ENCODE measurements around the gene MSANTD1.

Gene MSANTD1

DNA sequence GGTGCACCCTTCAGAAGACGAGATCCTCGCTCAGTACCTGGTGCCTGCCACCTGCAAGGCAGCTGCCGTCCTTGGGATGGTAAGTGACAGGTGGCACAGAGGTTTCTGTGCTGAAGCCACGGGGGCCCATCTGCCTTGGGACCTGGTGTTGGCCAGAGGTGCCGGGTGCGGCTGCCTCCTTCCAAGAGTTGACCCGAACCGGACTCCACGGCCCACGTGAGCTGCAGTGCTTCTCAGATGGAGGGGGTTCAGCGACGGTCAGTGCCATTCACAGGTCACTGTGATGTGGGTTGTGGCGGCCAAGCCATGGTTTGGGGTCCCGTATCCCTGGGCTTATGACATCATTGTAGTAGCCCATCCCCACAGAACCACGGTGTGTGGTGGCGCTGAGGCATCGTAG lies 19.0 kb upstream of the MSANTD1 start:
- TF ChIP-seq PPARA (CRISPR knock-in tag; IDR thresholded peaks at IDR 0.05; ENCODE audit: borderline replicate concordance) (no peak), OSR1 (CRISPR knock-in tag; IDR thresholded peaks at IDR 0.05) (no peak), ZC3H10 (CRISPR knock-in tag; IDR thresholded peaks at IDR 0.05) (no peak), ZNF565 (CRISPR knock-in tag; conservative IDR thresholded peaks at IDR 0.05; ENCODE audit: low read depth) (no peak), ESRRG (CRISPR knock-in tag; IDR thresholded peaks at IDR 0.05) (no peak)
- no peak for ATAC-seq

DNA sequence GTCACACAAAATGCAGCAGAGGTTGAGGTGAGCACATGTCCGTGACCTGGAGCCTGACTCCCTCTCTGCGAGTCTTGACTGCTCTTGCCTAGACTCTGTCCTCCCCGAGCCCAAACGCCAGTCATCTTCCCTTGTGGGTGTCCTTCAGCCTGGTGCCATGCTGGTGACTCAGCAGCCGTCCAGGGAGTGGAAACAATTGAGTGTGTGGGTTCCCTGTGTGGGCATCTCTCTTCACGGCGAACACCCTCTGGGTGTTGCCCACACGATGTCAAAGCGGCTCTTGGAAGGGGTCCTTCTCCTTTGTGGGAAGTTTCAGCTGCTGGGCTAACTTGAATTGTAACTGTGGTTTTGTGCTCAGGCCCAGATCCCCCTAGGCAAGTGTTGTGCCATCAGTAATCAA lies 17.5 kb upstream of the MSANTD1 start:
- TF ChIP-seq ZFP3 (CRISPR knock-in tag; IDR thresholded peaks at IDR 0.05): no peak
- no peak for TF ChIP-seq TCF4 (CRISPR knock-in tag; IDR thresholded peaks at IDR 0.05; ENCODE audit: borderline replicate concordance)
- no peak for TF ChIP-seq PPARA (CRISPR knock-in tag; IDR thresholded peaks at IDR 0.05; ENCODE audit: borderline replicate concordance)
- TF ChIP-seq, protein P1, sequence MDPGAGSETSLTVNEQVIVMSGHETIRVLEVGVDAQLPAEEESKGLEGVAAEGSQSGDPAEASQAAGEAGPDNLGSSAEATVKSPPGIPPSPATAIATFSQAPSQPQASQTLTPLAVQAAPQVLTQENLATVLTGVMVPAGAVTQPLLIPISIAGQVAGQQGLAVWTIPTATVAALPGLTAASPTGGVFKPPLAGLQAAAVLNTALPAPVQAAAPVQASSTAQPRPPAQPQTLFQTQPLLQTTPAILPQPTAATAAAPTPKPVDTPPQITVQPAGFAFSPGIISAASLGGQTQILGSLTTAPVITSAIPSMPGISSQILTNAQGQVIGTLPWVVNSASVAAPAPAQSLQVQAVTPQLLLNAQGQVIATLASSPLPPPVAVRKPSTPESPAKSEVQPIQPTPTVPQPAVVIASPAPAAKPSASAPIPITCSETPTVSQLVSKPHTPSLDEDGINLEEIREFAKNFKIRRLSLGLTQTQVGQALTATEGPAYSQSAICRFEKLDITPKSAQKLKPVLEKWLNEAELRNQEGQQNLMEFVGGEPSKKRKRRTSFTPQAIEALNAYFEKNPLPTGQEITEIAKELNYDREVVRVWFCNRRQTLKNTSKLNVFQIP (CRISPR knock-in tag; IDR thresholded peaks at IDR 0.05; ENCODE audit: borderline replicate concordance, low read depth): no peak
- TF ChIP-seq ZC3H10 (CRISPR knock-in tag; IDR thresholded peaks at IDR 0.05): no peak
- no peak for TF ChIP-seq TOX (CRISPR knock-in tag; IDR thresholded peaks at IDR 0.05; ENCODE audit: borderline replicate concordance)
- TF ChIP-seq GLIS3 (CRISPR knock-in tag; IDR thresholded peaks at IDR 0.05): no peak
- TF ChIP-seq ESRRG (CRISPR knock-in tag; IDR thresholded peaks at IDR 0.05): no peak
- TF ChIP-seq, protein P2, sequence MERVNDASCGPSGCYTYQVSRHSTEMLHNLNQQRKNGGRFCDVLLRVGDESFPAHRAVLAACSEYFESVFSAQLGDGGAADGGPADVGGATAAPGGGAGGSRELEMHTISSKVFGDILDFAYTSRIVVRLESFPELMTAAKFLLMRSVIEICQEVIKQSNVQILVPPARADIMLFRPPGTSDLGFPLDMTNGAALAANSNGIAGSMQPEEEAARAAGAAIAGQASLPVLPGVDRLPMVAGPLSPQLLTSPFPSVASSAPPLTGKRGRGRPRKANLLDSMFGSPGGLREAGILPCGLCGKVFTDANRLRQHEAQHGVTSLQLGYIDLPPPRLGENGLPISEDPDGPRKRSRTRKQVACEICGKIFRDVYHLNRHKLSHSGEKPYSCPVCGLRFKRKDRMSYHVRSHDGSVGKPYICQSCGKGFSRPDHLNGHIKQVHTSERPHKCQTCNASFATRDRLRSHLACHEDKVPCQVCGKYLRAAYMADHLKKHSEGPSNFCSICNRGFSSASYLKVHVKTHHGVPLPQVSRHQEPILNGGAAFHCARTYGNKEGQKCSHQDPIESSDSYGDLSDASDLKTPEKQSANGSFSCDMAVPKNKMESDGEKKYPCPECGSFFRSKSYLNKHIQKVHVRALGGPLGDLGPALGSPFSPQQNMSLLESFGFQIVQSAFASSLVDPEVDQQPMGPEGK (CRISPR knock-in tag; IDR thresholded peaks at IDR 0.05; ENCODE audit: borderline replicate concordance): no peak
- no peak for TF ChIP-seq ARNTL (CRISPR knock-in tag; IDR thresholded peaks at IDR 0.05; ENCODE audit: borderline replicate concordance, low read depth)
- TF ChIP-seq BACH2 (CRISPR knock-in tag; IDR thresholded peaks at IDR 0.05; ENCODE audit: borderline replicate concordance): no peak
- no peak for ATAC-seq

DNA sequence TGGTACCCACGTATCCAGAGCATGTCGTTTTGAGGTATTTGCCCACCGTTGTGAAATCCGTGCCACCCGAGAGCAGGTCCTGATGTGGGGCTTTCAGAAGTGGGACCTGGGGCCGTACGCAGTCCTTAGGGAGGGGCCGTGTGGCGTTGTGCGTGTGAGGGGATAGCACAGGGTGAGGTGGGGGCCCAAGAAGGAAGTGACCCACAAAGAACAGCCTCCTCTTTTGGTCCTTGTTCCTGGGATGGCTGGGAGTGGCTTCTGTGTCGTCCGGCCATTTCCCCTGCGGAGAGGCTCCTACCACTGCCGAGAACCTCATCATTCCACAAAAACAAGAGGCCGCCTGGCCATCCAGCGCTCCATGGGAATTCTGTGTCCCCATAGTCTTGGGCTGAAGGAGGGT lies 17.0 kb upstream of the MSANTD1 start:
- TF ChIP-seq SNAI2 (CRISPR knock-in tag; IDR thresholded peaks at IDR 0.05) (no peak), TOX (CRISPR knock-in tag; IDR thresholded peaks at IDR 0.05; ENCODE audit: borderline replicate concordance) (no peak), RARB (CRISPR knock-in tag; IDR thresholded peaks at IDR 0.05) (no peak), ARNTL (CRISPR knock-in tag; IDR thresholded peaks at IDR 0.05; ENCODE audit: borderline replicate concordance, low read depth) (no peak)
- TF ChIP-seq, protein P1 (CRISPR knock-in tag; IDR thresholded peaks at IDR 0.05; ENCODE audit: borderline replicate concordance, low read depth): no peak
- TF ChIP-seq, protein P3, sequence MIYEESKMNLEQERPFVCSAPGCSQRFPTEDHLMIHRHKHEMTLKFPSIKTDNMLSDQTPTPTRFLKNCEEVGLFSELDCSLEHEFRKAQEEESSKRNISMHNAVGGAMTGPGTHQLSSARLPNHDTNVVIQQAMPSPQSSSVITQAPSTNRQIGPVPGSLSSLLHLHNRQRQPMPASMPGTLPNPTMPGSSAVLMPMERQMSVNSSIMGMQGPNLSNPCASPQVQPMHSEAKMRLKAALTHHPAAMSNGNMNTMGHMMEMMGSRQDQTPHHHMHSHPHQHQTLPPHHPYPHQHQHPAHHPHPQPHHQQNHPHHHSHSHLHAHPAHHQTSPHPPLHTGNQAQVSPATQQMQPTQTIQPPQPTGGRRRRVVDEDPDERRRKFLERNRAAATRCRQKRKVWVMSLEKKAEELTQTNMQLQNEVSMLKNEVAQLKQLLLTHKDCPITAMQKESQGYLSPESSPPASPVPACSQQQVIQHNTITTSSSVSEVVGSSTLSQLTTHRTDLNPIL (CRISPR knock-in tag; IDR thresholded peaks at IDR 0.05; ENCODE audit: low read depth): no peak
- no peak for ATAC-seq

DNA sequence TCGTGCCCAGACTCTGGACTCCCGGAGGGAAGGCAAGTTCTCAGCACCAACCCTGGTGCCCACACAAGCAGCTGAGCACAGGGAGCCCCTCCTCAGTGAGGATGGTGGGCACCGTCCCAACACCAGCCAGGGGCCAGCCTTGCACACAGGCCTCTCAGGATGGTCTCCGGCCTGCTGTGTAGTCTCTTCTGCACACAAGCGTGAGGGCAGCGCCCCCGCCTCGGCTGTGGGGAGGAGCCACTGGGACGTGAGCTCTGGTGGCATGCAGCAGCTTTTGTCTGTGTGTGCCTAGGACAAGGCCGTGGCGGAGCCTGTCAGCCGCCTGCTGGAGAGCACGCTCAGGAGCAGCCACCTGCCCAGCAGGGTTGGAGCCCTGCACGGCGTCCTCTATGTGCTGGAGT lies 16.1 kb upstream of the MSANTD1 start:
- TF ChIP-seq TCF4 (CRISPR knock-in tag; IDR thresholded peaks at IDR 0.05; ENCODE audit: borderline replicate concordance) (no peak), ARNTL (CRISPR knock-in tag; IDR thresholded peaks at IDR 0.05; ENCODE audit: borderline replicate concordance, low read depth) (no peak), ZC3H10 (CRISPR knock-in tag; IDR thresholded peaks at IDR 0.05) (no peak), ISL1 (CRISPR knock-in tag; IDR thresholded peaks at IDR 0.05) (no peak), PPARA (CRISPR knock-in tag; IDR thresholded peaks at IDR 0.05; ENCODE audit: borderline replicate concordance) (no peak), ZNF565 (CRISPR knock-in tag; conservative IDR thresholded peaks at IDR 0.05; ENCODE audit: low read depth) (no peak), TOX (CRISPR knock-in tag; IDR thresholded peaks at IDR 0.05; ENCODE audit: borderline replicate concordance) (no peak), GLIS3 (CRISPR knock-in tag; IDR thresholded peaks at IDR 0.05) (no peak), RARB (CRISPR knock-in tag; IDR thresholded peaks at IDR 0.05) (no peak), BACH2 (CRISPR knock-in tag; IDR thresholded peaks at IDR 0.05; ENCODE audit: borderline replicate concordance) (no peak), ZFP3 (CRISPR knock-in tag; IDR thresholded peaks at IDR 0.05) (no peak), ZNF70 (CRISPR knock-in tag; IDR thresholded peaks at IDR 0.05) (no peak), CSDC2 (CRISPR knock-in tag; IDR thresholded peaks at IDR 0.05) (no peak), ZNF8 (CRISPR knock-in tag; IDR thresholded peaks at IDR 0.05) (no peak), SNAI2 (CRISPR knock-in tag; IDR thresholded peaks at IDR 0.05) (no peak)
- TF ChIP-seq, protein P4, sequence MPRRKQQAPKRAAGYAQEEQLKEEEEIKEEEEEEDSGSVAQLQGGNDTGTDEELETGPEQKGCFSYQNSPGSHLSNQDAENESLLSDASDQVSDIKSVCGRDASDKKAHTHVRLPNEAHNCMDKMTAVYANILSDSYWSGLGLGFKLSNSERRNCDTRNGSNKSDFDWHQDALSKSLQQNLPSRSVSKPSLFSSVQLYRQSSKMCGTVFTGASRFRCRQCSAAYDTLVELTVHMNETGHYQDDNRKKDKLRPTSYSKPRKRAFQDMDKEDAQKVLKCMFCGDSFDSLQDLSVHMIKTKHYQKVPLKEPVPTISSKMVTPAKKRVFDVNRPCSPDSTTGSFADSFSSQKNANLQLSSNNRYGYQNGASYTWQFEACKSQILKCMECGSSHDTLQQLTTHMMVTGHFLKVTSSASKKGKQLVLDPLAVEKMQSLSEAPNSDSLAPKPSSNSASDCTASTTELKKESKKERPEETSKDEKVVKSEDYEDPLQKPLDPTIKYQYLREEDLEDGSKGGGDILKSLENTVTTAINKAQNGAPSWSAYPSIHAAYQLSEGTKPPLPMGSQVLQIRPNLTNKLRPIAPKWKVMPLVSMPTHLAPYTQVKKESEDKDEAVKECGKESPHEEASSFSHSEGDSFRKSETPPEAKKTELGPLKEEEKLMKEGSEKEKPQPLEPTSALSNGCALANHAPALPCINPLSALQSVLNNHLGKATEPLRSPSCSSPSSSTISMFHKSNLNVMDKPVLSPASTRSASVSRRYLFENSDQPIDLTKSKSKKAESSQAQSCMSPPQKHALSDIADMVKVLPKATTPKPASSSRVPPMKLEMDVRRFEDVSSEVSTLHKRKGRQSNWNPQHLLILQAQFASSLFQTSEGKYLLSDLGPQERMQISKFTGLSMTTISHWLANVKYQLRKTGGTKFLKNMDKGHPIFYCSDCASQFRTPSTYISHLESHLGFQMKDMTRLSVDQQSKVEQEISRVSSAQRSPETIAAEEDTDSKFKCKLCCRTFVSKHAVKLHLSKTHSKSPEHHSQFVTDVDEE (CRISPR knock-in tag; IDR thresholded peaks at IDR 0.05): no peak
- ATAC-seq: no peak

All from SK-N-SH treated with all-trans-retinoic acid at 6 μM for 48 hours (cell line).